Mononuclear cell (primary cell): ENCODE data around the gene TRPM2. TPM values are rescaled to one million over a fixed set of nuclear protein-coding genes. Genes with fewer than 3 reads are reported as not detected.

Experiments
- H3K27me3 ChIP-seq: 2 replicates; pipeline ENCODE4 v1.6.0; 2011; ENCODE audit warnings: low read length, control low read depth; ENCODE audit not compliant: insufficient read depth
- H3K4me1 ChIP-seq: 2 replicates; pipeline ENCODE4 v1.5.1; 2011; ENCODE audit warnings: mild to moderate bottlenecking, low read length, control low read depth; ENCODE audit not compliant: insufficient read depth
- H3K4me3 ChIP-seq: 2 replicates; pipeline ENCODE4 v1.5.1; 2011; ENCODE audit warnings: mild to moderate bottlenecking, low read length, moderate library complexity
- H3K9me3 ChIP-seq: 2 replicates; pipeline ENCODE4 v1.5.1; 2011; ENCODE audit warnings: low read depth, mild to moderate bottlenecking, control low read depth, low read length
- total RNA-seq: library from RNA; depleted of rRNA; stranded (reverse); fragments of >200 nt; gene quantifications from one replicate; pipeline ENCODE4 v1.2.3, GENCODE V29; 2012

TRPM2 gene
- total RNA-seq = 2.2 TPM

DNA sequence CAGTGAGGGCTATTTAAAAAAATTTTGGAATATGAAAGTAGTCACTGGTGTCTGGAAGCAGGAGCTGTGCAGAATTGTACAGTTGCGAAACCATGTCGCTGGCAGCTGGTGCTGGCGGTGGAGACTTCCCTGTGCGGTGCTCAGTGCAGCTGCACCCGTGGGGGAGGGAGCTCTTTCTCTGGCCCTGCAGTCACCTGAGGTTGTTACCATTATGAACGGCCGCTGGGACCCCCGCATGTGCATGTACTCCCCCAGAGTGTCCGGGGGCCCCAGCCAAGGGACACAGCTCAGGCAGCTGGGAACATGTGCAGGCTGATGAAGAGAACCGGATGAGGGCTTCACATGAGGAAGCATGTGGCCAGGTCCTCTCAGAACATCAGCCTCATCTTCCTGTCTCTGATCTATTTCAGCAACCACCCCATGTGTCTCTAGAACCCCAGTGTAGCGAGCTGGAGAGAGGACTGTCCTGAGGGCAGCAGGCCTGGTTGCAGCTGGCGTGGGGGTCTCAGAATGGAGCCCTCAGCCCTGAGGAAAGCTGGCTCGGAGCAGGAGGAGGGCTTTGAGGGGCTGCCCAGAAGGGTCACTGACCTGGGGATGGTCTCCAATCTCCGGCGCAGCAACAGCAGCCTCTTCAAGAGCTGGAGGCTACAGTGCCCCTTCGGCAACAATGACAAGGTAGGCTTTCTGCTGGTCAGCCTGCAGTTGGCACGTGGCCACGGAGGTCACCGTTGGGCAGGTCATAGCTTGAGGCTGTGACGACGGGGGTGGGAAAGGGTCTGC is at the start of gene TRPM2:
Gene TRPM2, plus strand, starts transcription at position 431 of the 780 bp plus-strand sequence. Its CDS starts 80 bp downstream, at position 511.
- Histone ChIP-seq H3K4me1 (peaks cover 71% of the 10 kb centered on the region), H3K27me3 (peaks cover 6% of the 10 kb centered on the region), H3K4me3 (peak within 1 kb of the TSS; percentile 25), H3K9me3 (no peaks in the 10 kb centered on the region)

DNA sequence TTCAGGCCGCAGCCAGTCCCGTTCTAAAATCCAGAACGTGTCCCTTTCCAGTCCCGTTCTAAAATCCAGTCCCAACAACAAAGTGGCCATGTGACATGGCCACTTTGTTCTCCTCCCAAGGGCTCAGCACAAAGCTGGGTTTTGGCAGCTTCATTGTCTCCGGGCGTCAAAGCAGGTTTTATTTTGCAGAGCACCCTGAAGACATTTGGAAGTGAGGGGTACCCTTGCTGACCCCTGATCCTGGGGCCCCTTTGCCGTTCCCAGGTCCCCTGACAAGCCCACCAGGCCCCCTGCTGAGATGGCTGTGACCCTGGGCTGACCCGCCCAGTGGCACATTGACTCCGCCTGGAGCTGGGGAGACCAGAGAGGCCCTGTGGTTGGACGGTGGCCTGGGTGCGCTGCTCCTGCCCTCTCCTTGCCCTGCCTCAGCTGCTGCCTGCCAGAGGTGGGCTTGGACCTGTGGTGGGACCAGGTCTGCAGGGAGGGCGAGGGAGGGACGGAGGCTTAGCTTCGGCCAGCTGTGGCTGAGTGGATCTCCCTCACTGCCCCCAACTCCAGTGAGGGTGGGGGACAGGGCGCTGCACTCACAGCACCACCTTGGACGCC is 49.3 kb upstream of the TRPM2 start:
- Histone ChIP-seq H3K9me3 (no peaks in the 10 kb centered on the region), H3K4me1 (peaks cover 35% of the 10 kb centered on the region), H3K4me3 (no peak overlapping the region), H3K27me3 (no peaks in the 10 kb centered on the region)

DNA sequence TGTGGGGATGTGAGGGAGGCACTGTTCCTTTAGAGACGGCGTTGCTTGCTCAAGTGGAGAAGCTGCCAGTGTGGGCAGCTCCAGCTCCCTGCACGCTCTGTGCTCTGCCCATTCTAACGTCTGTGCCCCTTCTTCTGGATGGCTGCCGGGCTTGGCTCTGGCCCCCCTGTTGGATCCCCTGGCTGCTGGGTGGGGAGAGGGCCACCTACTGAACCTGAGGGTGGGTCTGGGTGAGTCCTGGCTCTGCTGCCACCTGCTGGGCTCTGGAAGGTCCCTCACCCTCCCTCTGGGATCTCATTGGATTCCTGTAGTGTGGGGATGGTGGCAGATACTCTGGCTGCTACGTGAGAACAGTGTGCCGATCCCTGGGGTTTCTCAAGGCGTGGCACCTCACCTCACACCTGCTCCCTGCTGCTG is 48.5 kb upstream of the TRPM2 start:
- H3K4me3 ChIP-seq = no peak overlapping the region
- H3K27me3 ChIP-seq = no peaks in the 10 kb centered on the region
- no peaks in the 10 kb centered on the region for H3K9me3 ChIP-seq
- peaks cover 30% of the 10 kb centered on the region for H3K4me1 ChIP-seq

DNA sequence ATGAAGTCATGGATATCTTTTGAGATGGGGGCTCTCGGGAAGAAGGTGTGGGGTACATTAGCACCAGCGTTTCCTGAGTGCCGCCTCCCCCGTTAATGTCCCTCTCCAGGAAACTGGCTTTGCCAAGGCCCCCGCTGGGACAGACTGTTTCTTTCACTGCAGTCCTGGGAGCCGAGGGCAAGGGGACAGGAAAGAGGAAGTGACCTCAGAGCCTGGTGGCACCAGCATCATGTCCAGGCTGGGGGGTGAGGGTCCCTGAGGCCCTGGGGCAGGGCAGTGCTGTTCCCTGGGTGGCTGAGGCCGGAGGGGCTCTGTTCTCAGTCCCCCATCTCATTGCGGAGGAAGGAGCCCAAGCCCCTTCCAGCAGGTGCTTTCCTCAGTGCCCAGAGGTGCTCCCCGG is 47.7 kb upstream of the TRPM2 start:
- H3K9me3 ChIP-seq = no peaks in the 10 kb centered on the region
- H3K4me3 ChIP-seq = no peak overlapping the region
- peaks cover 28% of the 10 kb centered on the region for H3K4me1 ChIP-seq
- no peaks in the 10 kb centered on the region for H3K27me3 ChIP-seq

DNA sequence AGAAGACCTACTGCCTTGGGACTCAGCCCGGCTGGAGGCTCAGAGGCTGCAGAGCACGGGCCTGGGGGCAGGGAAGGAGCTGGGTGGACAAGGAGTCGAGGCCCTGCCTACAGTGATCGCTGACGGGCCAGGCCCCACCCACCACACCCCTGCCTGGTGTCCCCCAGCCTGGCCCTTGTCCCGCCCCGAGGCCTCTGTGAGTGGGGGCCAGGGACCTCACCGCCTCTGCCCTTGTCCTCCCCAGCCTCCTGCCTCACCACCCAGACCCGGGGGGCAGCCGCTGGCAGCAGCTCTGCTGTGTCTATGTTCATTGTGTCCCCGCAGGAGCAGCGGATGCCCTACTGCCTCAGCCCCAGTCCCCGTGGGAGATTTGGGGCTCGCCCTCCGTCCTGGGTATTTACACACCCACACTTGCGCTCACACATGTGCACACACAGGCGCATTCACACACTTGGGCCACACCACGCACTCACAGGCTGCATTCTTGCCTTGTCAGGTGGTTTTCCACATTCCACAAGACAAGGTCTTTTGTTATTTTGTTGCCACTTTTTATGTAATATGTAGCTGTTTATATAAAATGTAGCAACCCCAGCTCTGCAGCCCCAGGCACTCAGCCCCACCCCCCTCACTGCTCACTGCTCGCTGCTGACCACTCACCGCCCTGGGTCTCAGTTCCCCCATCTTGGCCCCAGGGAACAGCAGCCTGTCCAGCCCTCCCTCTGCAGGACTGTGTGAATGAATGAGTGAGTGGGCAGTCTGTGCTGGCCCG is 46.3 kb upstream of the TRPM2 start:
- Histone ChIP-seq H3K27me3 (no peaks in the 10 kb centered on the region), H3K9me3 (no peaks in the 10 kb centered on the region)

DNA sequence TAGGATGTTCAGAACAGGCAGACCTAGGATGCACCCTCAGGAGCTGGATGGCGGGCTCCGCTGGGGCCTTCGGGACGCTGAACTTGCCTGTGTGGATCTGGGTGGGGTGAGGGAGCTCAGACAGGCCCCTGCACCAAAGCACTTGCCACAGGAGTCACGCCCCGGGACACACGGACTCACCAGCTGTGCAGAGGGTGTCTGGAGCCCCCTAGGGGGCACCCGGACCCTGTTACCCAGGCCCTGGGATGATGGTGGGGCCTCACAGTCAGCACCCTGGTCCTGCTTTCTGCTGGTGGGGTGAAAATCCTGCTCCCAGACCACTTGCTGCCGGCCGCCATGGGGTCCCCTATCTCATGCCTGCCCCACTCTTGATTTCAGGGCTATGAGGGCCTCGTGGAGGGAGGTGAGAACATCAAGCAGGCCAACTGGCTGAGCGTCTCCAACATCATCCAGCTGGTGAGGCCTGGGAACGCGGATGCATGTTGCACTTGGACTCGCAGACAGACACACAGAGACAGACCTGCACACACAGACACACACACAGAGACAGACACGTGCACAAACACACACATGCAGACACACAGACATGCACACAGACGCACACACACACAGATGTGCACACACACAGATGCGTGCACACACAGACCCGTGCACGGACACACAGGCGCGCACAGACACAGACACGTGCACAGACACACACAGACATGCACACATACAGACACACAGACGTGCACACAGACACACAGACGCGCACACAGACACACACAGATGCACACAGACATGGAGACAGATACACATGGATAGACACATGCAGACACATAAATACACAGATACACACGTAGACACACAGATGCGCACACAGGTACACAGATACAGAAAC is 42.6 kb upstream of the TRPM2 start:
- no peaks in the 10 kb centered on the region for H3K9me3 ChIP-seq

More for the DNA sequence above, 46.3 kb upstream of the TRPM2 start:
- H3K4me3 ChIP-seq = no peak overlapping the region
- peaks cover 14% of the 10 kb centered on the region for H3K4me1 ChIP-seq

DNA sequence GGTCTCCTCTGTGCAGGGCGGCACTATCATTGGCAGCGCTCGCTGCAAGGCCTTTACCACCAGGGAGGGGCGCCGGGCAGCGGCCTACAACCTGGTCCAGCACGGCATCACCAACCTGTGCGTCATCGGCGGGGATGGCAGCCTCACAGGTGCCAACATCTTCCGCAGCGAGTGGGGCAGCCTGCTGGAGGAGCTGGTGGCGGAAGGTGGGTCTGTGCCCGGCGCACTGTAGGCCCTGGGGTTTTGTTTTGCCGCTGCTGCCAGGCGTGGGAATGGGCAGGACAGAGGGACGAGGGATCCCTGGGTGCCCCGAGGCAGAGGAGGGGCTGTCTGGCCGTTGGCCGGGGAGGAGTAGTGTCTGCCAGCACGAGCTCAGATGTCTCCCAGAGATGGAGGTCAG is 41.3 kb upstream of the TRPM2 start:
- Histone ChIP-seq H3K4me1 (no peaks in the 10 kb centered on the region), H3K4me3 (no peak overlapping the region), H3K9me3 (no peaks in the 10 kb centered on the region), H3K27me3 (no peaks in the 10 kb centered on the region)

More for the DNA sequence above, 42.6 kb upstream of the TRPM2 start:
- Histone ChIP-seq H3K27me3 (no peaks in the 10 kb centered on the region), H3K4me3 (no peak overlapping the region), H3K4me1 (no peaks in the 10 kb centered on the region)

DNA sequence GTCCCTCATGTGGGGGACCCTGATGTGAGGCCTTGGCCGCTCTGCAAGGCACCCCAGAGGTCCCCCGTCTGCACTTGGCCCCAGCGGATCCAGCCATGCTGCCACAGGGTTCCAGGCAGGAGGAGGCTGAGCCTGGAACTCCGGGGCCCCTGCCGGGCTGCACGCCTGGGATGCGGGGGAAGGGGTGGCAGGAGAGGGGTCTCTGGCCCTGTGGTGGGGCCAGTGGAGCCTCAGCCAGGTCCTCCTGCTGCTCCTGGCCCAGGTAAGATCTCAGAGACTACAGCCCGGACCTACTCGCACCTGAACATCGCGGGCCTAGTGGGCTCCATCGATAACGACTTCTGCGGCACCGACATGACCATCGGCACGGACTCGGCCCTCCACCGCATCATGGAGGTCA is 40.7 kb upstream of the TRPM2 start:
- H3K9me3 ChIP-seq = no peaks in the 10 kb centered on the region
- H3K27me3 ChIP-seq = no peaks in the 10 kb centered on the region
- H3K4me1 ChIP-seq = no peaks in the 10 kb centered on the region
- H3K4me3 ChIP-seq = no peak overlapping the region

DNA sequence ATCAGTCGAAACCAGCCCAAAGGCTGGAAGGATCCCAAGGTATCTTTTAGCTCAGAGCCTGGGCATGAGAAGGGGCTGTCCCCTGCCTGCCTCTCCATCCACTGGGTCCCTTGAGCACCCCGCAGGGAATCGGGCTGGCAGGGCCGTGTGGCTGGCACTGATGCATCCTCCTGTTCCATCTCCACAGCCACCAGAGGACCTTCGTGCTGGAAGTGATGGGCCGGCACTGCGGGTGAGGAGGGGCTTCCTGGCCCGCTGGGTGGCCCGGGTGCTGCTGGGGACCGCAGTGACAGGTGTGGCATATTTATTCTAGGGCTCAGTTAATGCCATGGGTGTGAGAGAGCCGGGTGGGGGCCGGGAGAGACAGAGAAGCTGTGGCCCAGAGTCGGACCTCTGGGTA is 40.0 kb upstream of the TRPM2 start:
- H3K9me3 ChIP-seq = no peaks in the 10 kb centered on the region
- H3K4me3 ChIP-seq = no peak overlapping the region
- H3K4me1 ChIP-seq = no peaks in the 10 kb centered on the region
- H3K27me3 ChIP-seq = no peaks in the 10 kb centered on the region

DNA sequence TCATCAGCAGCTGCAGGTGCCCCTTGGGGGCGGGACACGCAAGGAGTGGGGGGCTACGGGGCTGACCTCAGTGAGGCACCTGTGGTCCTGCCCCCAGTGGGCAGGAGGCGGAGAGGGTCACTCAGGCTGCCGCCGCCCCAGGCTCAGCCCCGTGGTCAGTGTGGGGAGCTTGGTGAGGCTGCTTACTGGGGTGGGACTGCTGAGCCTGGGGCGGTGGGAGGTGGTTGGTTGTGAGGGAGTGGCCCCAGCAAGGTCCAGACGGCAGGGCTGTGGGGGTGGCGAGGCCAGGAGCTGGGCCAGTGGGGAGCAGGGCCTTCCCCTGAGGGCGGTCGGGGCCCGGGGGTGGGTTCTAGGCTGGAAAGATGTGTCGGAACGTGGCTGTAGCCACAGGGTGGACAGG is 39.3 kb upstream of the TRPM2 start:
- H3K9me3 ChIP-seq = no peaks in the 10 kb centered on the region
- H3K4me3 ChIP-seq = no peak overlapping the region
- no peaks in the 10 kb centered on the region for H3K27me3 ChIP-seq
- H3K4me1 ChIP-seq = no peaks in the 10 kb centered on the region

DNA sequence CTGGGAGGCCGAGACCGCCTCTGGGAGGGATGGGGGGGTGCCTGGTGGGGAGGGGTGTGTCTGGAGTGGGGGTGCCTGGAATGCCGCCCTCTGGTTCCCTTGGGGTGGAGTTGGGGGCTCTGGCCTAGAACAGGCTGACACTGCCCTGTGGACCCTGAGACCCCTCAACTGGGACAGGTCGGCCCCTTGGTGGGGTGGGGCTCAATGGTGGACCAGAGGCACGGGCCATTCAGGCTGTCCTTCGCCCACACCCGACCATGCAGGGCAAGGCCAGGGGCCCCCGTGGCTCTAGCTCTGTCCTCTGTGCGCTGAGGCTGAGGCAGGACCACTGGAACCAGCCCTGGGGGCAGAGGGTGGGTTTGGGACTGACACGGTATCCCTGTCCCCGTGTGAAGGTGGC is 38.9 kb upstream of the TRPM2 start:
- H3K27me3 ChIP-seq = no peaks in the 10 kb centered on the region
- no peaks in the 10 kb centered on the region for H3K9me3 ChIP-seq
- H3K4me1 ChIP-seq = no peaks in the 10 kb centered on the region
- H3K4me3 ChIP-seq = no peak overlapping the region

DNA sequence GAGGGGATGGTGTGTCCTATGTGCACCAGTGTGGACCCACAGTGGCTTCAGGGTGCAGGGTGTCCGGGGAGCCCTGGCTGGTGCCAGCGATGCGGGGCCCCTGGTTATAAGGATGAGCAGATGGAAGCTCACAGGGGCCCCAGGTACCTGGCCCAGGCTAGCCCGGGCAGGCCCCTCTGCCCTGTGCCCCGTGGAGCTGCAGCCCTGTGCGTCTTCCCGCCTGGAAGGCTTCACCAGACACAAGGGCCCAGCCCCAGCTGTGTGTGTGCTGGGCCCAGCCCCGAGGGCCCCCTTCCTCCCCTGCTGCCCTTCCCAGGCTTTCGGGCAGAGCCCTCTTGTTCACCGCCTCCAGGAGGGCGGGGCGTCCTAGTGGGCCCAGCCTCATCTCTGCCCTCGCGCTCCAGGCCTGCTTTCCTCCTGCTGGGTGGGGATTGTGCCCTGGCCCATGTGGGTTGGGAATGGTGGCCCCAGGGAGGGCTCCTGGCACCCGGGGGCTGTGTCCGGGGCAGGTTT is 37.7 kb upstream of the TRPM2 start:
- H3K4me1 ChIP-seq = no peaks in the 10 kb centered on the region
- H3K9me3 ChIP-seq = no peaks in the 10 kb centered on the region
- no peaks in the 10 kb centered on the region for H3K27me3 ChIP-seq
- no peak overlapping the region for H3K4me3 ChIP-seq

DNA sequence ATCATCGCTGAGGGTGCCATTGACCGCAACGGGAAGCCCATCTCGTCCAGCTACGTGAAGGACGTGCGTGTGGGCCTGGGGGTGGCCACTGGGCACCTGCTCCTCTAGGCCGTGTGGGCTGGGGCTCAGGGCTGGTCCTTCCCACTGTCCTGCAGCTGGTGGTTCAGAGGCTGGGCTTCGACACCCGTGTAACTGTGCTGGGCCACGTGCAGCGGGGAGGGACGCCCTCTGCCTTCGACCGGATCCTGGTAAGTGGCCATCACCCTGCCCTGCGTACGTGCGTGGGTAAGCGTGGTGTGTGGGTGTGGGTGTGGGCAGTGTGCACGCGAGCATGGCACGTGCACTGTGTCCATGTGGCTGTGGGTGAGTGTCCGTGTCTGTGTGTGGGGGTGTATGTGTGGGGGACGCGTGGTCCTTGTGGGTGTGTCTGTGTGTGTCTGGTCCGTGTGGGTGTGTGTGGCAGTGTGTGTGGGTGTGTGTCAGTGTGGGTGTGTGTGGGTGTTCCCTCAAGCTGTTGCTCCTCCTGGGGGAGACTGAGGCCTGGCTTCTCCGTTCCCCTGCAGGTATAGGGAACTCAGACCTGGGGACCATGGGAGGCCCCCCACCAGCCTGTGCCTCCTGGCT is 37.0 kb upstream of the TRPM2 start:
- Histone ChIP-seq H3K4me3 (no peak overlapping the region), H3K4me1 (no peaks in the 10 kb centered on the region), H3K9me3 (no peaks in the 10 kb centered on the region), H3K27me3 (no peaks in the 10 kb centered on the region)

DNA sequence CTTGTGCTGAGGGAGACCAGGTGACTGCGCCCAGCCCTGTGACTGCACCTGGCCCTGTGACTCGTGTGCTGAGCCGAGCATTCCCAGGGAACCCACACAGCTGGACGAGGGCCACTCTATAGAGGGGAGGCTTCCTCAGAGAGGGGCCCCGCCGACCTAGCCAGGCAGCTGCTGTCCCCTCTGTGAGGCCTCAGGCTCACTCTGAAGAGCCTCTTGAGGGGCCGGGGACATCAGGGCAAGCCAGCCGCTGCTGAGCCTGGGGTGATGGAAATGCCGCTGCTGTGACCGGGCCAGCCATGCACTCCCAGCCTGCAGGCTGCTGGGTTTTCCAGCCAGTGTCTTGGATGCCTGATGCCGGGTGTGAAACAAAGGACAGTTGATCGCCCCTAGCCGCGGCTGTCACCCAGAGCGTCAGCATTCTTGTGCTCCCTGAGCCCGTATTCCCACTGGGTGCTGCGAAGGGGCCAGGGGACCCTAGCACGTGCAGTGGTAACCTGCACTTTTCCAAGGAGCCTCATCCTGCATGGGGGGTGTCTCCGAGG is 36.1 kb upstream of the TRPM2 start:
- Histone ChIP-seq H3K27me3 (no peaks in the 10 kb centered on the region), H3K4me3 (no peak overlapping the region), H3K4me1 (no peaks in the 10 kb centered on the region), H3K9me3 (no peaks in the 10 kb centered on the region)
